ENCODE measurements around the gene MASP1.
A peak's percentile ranks its signal among the peaks of the same experiment; 100 is the strongest.

Gene MASP1, protein sequence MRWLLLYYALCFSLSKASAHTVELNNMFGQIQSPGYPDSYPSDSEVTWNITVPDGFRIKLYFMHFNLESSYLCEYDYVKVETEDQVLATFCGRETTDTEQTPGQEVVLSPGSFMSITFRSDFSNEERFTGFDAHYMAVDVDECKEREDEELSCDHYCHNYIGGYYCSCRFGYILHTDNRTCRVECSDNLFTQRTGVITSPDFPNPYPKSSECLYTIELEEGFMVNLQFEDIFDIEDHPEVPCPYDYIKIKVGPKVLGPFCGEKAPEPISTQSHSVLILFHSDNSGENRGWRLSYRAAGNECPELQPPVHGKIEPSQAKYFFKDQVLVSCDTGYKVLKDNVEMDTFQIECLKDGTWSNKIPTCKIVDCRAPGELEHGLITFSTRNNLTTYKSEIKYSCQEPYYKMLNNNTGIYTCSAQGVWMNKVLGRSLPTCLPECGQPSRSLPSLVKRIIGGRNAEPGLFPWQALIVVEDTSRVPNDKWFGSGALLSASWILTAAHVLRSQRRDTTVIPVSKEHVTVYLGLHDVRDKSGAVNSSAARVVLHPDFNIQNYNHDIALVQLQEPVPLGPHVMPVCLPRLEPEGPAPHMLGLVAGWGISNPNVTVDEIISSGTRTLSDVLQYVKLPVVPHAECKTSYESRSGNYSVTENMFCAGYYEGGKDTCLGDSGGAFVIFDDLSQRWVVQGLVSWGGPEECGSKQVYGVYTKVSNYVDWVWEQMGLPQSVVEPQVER

GRCh38 chr3:187291512-187292132 is at the start of gene MASP1:
Gene MASP1, minus strand, starts transcription at chr3:187291737. Its CDS starts 105 bp downstream, at chr3:187291632.
- DNase-seq, result no peak

GRCh38 chr3:187340578-187340977 is 49.0 kb upstream of the MASP1 start:
- no peak for DNase-seq

DNA sequence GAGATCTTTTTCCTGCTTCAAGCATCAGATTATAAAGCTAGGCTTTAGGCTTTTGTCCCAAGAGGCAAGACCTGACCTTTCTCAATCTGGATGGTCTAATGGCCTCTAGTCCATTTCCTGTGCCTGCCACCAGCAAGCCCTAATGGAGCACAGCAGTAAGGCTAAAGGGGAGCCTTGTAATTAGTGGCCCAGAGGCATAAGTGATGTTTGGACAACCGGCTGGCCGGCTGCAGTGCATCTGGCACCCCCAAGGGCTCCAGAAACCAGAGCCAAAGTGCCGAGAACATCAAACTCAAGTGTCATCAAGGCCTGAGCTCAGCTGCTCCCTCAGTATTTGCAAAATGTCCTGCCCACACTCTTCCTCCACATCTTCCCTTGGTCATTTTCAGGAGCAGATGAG is 44.8 kb upstream of the MASP1 start:
- DNase-seq, result peak; percentile 11

GRCh38 chr3:187334904-187335303 is 43.4 kb upstream of the MASP1 start:
- DNase-seq, result no peak

- no peak for DNase-seq
These were observed 37.2 kb upstream of the MASP1 start for GRCh38 chr3:187328691-187329090.

DNA sequence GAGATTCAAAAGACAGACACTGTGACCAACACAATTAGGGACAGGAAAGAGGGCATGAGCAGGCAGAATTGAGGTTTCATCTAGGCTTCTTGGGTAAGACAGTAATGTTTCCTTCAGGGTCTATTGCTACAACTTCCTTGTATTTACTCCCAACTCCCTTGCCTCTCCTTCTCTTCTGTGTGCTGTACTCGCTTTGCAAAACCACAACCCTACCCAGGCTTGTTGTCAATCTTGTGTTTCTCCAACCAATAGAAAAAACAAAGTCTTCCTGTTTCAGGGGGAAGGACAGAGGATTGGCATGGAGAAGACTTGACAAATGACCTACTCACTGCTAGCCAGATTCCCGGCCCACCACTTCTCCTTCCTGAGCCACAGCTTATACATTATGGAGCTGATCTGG is 36.3 kb upstream of the MASP1 start:
- DNase-seq, result no peak

DNA sequence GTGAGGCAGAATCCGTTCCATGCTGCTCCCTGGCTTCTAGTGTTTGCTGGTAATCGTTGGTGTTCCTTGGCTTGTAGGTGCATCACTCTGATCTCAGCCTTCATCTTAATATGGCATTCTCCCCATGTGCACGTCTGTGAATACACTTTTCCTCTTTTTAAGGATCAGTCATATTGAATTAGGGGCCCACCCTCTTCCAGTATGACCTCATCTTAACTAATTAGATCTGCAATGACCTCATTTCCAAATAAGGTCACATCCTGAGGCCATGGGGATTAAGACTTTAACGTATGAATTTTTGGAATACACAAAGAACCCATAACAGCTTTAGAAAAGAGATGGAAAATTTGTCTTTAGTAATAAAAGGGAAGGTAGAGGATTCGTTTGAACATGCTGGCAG is 34.1 kb upstream of the MASP1 start:
- DNase-seq, result no peak

- no peak for DNase-seq
These were observed 31.6 kb upstream of the MASP1 start for GRCh38 chr3:187323091-187323490.

- DNase-seq, result no peak
These were observed 30.8 kb upstream of the MASP1 start for GRCh38 chr3:187322291-187322690.

GRCh38 chr3:187321766-187322165 is 30.2 kb upstream of the MASP1 start:
- no peak for DNase-seq

DNA sequence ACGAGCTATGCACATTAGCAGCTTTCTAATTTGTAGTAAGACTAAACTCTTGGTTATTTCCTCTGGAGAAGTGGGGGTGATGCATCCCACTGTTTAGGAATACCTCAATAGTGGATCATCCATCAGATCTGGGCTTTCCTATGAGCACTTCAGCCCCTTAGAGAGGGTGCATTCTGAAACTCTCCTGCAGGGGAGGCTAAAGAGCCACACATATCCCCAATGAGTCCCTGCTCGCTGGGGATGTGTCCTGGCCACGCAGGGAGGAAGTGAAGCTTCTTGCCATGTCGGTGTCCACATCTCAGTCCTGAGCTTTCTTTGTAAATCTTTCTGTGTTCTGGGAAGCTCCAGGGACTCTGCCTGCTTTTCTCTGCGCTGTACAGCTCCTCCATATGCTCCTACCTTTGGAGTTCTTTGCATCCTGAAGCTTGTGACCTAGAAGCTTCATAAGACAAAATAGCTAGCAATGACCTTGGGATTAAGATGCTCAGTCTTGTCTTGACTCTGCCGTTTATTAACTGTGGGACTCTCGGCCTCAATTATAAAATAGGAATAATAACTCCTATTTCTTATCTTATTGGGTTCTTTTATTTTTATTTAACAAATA is 28.3 kb upstream of the MASP1 start:
- DNase-seq, result peak; percentile 27

DNA sequence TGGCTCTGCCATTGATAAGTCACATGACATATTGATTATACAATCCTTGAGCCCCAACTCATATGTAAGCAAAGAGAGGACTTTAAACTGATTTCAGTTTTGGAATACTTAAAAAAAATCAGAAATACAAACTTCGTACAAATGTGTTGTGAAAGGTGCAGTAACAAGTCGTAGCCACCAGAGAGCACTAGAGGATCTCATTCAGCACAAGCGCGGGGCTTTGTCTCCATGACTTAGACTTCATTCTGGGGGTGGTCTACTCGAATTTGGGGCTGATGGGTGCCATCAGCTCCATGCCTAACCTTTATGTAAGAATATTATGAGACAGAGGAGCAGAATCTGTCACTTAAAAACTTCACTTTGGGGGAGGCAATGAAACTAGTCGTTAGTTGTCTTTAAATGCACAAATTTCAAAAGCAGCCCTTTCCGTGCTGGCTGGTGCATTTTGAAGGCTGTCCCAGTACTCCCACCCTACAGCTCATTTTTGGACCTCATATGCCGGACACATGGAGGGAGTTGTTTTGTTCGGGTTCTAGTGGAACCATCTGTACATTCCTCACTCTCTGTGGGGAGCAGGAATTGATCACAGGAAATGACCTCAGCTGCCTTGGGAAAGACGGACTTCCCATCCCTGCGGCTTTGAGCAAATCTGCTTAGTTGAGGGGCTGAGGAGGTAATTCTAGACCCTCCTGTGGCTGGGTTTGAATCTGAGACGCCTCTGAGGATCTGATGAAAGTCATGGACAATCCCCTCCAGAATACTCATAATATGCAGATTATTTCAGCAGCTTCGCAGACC is 27.5 kb upstream of the MASP1 start:
- peak; percentile 57 for DNase-seq

DNA sequence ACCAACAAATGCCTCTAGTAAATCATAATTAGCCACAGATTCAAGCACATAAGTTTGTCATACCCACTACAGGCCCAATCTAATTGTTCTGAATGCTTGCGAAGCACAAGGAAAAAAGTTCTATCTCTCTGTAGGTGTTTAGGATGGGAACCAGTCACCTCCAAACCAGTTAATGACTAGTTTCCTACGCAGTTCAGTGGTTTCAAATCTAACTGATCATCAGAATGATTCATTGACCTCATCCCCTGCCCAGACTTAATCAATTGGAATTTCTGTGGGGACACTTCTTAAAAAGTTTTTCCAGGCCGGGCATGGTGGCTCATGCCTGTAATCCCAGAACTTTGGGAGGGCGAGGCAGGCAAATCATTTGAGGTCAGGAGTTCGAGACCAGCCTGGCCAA is 24.3 kb upstream of the MASP1 start:
- DNase-seq, result no peak

DNA sequence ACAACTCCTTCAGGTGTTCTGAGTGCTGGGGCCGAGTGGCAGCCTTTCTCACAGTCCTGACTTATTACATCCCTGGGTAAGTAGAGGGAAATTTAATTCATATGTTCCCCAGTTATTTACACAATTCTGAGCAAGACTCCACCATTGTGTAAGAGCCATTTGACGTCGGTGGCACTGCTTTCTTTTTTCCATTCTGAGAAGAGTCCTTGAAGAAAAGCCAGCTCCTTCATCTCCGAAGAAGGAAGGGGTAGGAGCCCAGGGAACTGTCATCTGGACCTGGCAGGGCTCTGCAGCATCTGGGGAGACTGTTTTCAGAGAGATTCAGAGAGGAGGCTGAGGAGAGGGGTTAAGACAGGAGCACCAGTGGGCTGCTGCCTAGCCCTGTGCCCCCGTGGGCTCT is 22.6 kb upstream of the MASP1 start:
- no peak for DNase-seq

- no peak for DNase-seq
These were observed 19.5 kb upstream of the MASP1 start for GRCh38 chr3:187310954-187311470.

DNA sequence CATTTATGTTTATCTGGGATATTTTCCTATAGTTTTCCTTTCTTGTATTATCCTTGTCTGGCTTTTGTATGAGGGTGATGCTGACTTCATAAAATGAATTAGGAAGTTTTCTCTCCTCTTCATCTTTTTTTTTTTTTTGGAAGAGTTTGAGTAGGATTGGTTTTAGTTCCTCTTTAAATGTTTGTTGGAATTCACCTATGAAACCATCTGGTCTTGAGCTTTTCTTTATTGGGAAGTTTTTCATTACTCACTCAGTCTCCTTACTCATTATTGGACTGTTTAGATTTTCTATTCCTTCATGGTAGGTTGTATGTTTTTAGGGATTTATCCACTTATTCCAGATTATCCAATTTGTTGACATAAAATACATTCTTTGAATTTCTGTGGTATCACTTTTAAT is 18.7 kb upstream of the MASP1 start:
- no peak for DNase-seq

- DNase-seq, result no peak
These were observed 14.3 kb upstream of the MASP1 start for GRCh38 chr3:187305881-187306280.

DNA sequence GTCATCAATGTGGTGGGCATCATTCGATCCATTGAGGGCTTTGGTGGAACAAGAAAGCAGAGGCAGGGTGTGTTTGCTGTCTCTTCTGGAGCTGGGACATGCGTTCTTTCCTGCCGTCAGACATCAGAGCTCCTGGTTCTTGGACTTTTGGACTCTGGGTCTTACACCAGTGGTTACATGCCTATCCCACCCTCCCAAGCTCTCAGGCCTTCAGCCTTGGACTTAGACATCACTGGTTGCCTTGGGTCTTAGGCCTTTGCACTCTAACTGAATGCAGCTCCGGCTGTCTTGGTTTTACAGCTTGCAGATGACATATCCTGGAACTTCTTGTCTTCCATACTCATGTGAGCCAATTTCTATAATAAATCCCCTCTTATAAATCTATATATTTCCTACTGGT is 8.1 kb upstream of the MASP1 start:
- no peak for DNase-seq

DNA sequence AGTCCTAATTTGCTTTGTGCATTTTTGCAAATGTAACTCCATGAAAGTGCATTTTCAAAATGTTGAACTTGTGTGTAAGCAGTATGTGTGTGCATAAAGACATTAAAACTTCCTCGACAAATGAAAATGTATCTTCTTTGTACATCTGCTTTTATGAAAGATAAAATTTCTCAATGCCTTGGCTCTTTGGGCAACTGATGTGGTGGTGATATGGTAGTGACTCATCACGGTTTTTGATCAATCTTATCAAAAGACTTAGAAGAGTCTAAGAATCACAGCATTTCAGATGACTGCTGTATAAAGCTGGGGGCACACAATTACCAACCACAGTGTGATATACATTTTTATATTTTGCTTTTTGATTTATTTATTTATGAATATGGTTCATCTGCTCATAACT is 5.4 kb upstream of the MASP1 start:
- no peak for DNase-seq

DNA sequence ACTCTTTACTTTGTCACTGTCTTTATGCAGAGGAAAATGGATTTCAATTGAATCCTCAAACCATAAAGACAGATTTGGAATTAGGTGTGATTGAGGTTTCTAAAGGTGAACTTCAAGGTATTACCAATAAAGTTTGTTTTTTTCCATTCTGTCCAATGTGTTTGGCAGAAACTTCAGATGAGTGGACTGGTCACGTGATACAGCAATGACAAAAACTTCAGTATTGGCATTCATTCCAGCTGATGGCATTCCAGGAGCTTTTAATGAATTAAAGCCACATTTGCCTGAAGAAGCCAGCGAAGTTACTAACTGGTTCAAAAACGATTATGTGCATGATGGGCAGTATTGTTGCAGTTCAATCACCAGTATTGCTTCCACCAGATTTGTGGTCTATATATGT is 4.5 kb upstream of the MASP1 start:
- DNase-seq, result no peak

DNA sequence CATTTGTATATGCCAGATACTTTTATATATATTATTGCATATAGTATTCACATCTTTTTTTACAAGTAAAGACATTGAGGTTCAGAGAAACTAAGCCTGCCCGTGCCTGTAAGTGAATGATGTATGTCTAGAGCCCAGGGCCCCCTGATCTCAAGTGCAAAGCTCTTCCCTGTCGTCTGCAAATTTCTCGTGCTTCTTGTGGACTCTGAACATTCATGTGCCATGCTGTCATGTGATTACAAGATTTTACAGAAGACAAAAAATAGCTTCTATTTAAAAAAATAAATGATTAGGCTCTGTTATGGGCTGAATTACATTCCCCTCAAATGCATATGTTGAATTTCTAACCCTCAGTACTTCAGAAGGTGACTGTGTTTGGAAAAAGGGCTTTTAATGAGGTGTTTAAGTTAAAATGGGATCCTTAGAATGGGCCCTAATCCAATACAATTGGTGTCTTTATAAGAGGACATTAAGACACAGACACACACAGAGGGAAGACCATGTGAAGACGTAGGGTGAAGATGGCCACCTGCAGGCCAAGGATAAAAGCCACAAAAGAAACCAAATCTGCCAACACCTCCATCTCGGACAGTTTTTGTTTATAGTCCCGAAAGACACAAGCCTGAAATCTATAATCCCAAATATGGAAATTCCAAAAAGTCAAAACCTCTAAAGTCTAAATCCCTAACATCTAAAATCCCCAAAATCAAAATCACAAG is 3.9 kb upstream of the MASP1 start:
- DNase-seq, result no peak
